Vagina (tissue), 2 donors: ENCODE data around the gene PML. TPM values are rescaled to one million over a fixed set of nuclear protein-coding genes. Genes with fewer than 3 reads are reported as not detected.

ENCODE experiments used
- DNase-seq, 2 donors: peaks; one replicate each; pipeline ENCODE4 v3.0.0-alpha.2; 2017; ENCODE audit errors: extremely low spot score in 2 of 2
- H3K27ac ChIP-seq: fragments of 200-600 bp; sonication (generic); one replicate; pipeline ENCODE4 v1.5.1; 2019
- H3K27me3 ChIP-seq: fragments of 200-600 bp; sonication (generic); one replicate; pipeline ENCODE4 v1.5.1; 2019
- H3K36me3 ChIP-seq, 2 donors: fragments of 200-600 bp; sonication (generic); one replicate each; pipeline ENCODE4 v1.5.1; 2017 to 2019
- H3K4me1 ChIP-seq: fragments of 200-600 bp; sonication (generic); one replicate; pipeline ENCODE4 v1.5.1; 2019
- H3K4me3 ChIP-seq, 2 donors: fragments of 200-600 bp; sonication (generic); 1 replicate in 1 of 2; 2 replicates in 1 of 2; pipeline ENCODE4 v1.5.1; 2016 to 2019
- H3K9me3 ChIP-seq: fragments of 200-600 bp; sonication (generic); one replicate; pipeline ENCODE4 v1.5.1; 2019
- CTCF ChIP-seq, 3 experiments: fragments of 450-650 bp in 2 of 3; fragments of 200-600 bp in 1 of 3; sonication (generic) in 1 of 3; IDR thresholded peaks; one replicate each; pipeline ENCODE4 v1.5.1; 2017 to 2019; ENCODE audit warnings: antibody characterized with exemption in 3 of 3, mild to moderate bottlenecking in 2 of 3, moderate library complexity in 2 of 3
- POLR2A ChIP-seq, 2 donors: fragments of 450-650 bp; IDR thresholded peaks; one replicate each; pipeline ENCODE4 v1.6.1; 2017; ENCODE audit warnings: antibody characterized with exemption in 2 of 2, mild to moderate bottlenecking in 2 of 2, moderate library complexity in 2 of 2
- POLR2AphosphoS5 ChIP-seq, 2 donors: sonication (generic); formaldehyde crosslinking; IDR thresholded peaks; one replicate each; pipeline ENCODE4 v1.9.0; 2017; ENCODE audit warnings: antibody characterized with exemption in 2 of 2, mild to moderate bottlenecking in 2 of 2, low read depth in 1 of 2; ENCODE audit not compliant: insufficient read depth in 1 of 2
- intact Hi-C: fragments of 100-400 bp; cut with DNase I; formaldehyde crosslinking; loops from one replicate; pipeline ENCODE4 v1.15.1; 2023
- total RNA-seq: library from RNA; depleted of rRNA; stranded (reverse); fragments of >200 nt; gene quantifications from one replicate; pipeline ENCODE4 v1.2.3, GENCODE V29; 2016

The PML gene
- total RNA-seq, 1 donor from 2014 or later: 107 TPM

GRCh38 chr15:74010929-74011540 lies 16.5 kb downstream of the PML start:
- H3K9me3 ChIP-seq: no peaks in the 10 kb centered on the region
- H3K4me3 ChIP-seq: no peak overlapping the region
- TF ChIP-seq POLR2AphosphoS5 (IDR thresholded peaks at IDR 0.05; ENCODE audit: insufficient read depth in 1 of 2, low read depth in 1 of 2) (no peak), CTCF (IDR thresholded peaks at IDR 0.05) (no peak), POLR2A (IDR thresholded peaks at IDR 0.05) (no peak)
- H3K36me3 ChIP-seq: peaks cover 0 to under 1% of the 10 kb centered on the region in 2 donors
- no peaks in the 10 kb centered on the region for H3K27me3 ChIP-seq
- peaks cover 79% of the 10 kb centered on the region for H3K4me1 ChIP-seq
- intact Hi-C loops: no loop called here
- H3K27ac ChIP-seq: peak overlapping the region; percentile 38
- DNase-seq: no peak

GRCh38 chr15:74011610-74012009 lies 17.1 kb downstream of the PML start:
- Histone ChIP-seq H3K9me3 (no peaks in the 10 kb centered on the region), H3K4me3 (no peak overlapping the region), H3K27me3 (no peaks in the 10 kb centered on the region), H3K4me1 (peaks cover 73% of the 10 kb centered on the region), H3K27ac (peak overlapping the region; percentile 25), H3K36me3 (no peaks in the 10 kb centered on the region)
- TF ChIP-seq POLR2AphosphoS5 (IDR thresholded peaks at IDR 0.05; ENCODE audit: insufficient read depth in 1 of 2, low read depth in 1 of 2) (peak in 1 of 2 donors; percentile 93), POLR2A (IDR thresholded peaks at IDR 0.05) (no peak), CTCF (IDR thresholded peaks at IDR 0.05) (no peak)
- DNase-seq: no peak
- intact Hi-C loops: no loop called here

- peaks cover 55% of the 10 kb centered on the region for H3K4me1 ChIP-seq
- no peak overlapping the region for H3K4me3 ChIP-seq
- TF ChIP-seq CTCF (IDR thresholded peaks at IDR 0.05) (no peak), POLR2AphosphoS5 (IDR thresholded peaks at IDR 0.05; ENCODE audit: insufficient read depth in 1 of 2, low read depth in 1 of 2) (no peak), POLR2A (IDR thresholded peaks at IDR 0.05) (no peak)
- no peaks in the 10 kb centered on the region for H3K9me3 ChIP-seq
- intact Hi-C loops: no loop called here
- H3K27me3 ChIP-seq: no peaks in the 10 kb centered on the region
- H3K27ac ChIP-seq: no peak overlapping the region
- DNase-seq: no peak
- no peaks in the 10 kb centered on the region for H3K36me3 ChIP-seq
Observed at GRCh38 chr15:74013374-74013894, 18.9 kb downstream of the PML start.

GRCh38 chr15:74019734-74020133 lies 25.2 kb downstream of the PML start:
- no peak for DNase-seq
- H3K4me3 ChIP-seq: no peak overlapping the region
- no peaks in the 10 kb centered on the region for H3K27me3 ChIP-seq
- H3K4me1 ChIP-seq: peaks cover 19% of the 10 kb centered on the region
- H3K9me3 ChIP-seq: no peaks in the 10 kb centered on the region
- no peak for TF ChIP-seq POLR2AphosphoS5 (IDR thresholded peaks at IDR 0.05; ENCODE audit: insufficient read depth in 1 of 2, low read depth in 1 of 2)
- TF ChIP-seq CTCF (IDR thresholded peaks at IDR 0.05): no peak
- TF ChIP-seq POLR2A (IDR thresholded peaks at IDR 0.05): no peak
- H3K27ac ChIP-seq: no peak overlapping the region
- intact Hi-C loops: no loop called here
- H3K36me3 ChIP-seq: peaks cover 0 to 22% of the 10 kb centered on the region in 2 donors

- TF ChIP-seq POLR2AphosphoS5 (IDR thresholded peaks at IDR 0.05; ENCODE audit: insufficient read depth in 1 of 2, low read depth in 1 of 2) (no peak), POLR2A (IDR thresholded peaks at IDR 0.05) (no peak), CTCF (IDR thresholded peaks at IDR 0.05) (no peak)
- H3K36me3 ChIP-seq: peaks cover 0 to 53% of the 10 kb centered on the region in 2 donors
- intact Hi-C loops: no loop called here
- DNase-seq: no peak
- H3K4me1 ChIP-seq: peaks cover 25% of the 10 kb centered on the region
- no peak overlapping the region for H3K27ac ChIP-seq
- H3K9me3 ChIP-seq: no peaks in the 10 kb centered on the region
- H3K4me3 ChIP-seq: no peak overlapping the region
- H3K27me3 ChIP-seq: no peaks in the 10 kb centered on the region
Observed at GRCh38 chr15:74022706-74023470, 28.4 kb downstream of the PML start.
